Naive B cell (primary cell): ENCODE data around the gene MZT2B. TPM values are rescaled to one million over a fixed set of nuclear protein-coding genes. Genes with fewer than 3 reads are reported as not detected.
"Not testable (repeated sequence)": the region's sequence is repeated elsewhere in the genome, so short reads cannot be mapped to it uniquely, and the experiment has no call there.

Source experiments
- ATAC-seq, 2 donors: fragments of 150-1000 bp; cut with Tn5 transposase; 2 replicates each; pipeline ENCODE4 v1.10.0; 2021; ENCODE audit warnings: low read depth in 2 of 2, mild to moderate bottlenecking in 2 of 2, moderate library complexity in 2 of 2
- DNase-seq: peaks from one replicate; pipeline ENCODE4 v3.0.0; 2022
- H3K27ac Mint-ChIP-seq, 6 donors: one replicate each; pipeline ENCODE4 v1.8.0; 2020 to 2022; ENCODE audit warnings: mild to moderate bottlenecking in 6 of 6, mixed read lengths in 6 of 6, moderate library complexity in 5 of 6, inconsistent platforms in 2 of 6
- H3K27me3 Mint-ChIP-seq, 3 donors: one replicate each; pipeline ENCODE4 v1.8.0; 2021 to 2022; ENCODE audit warnings: mixed read lengths in 3 of 3, mild to moderate bottlenecking in 1 of 3
- H3K36me3 Mint-ChIP-seq, 2 donors: one replicate each; pipeline ENCODE4 v1.8.0; 2020 to 2022; ENCODE audit warnings: mixed read lengths in 2 of 2, inconsistent platforms in 1 of 2, mild to moderate bottlenecking in 1 of 2
- H3K4me1 Mint-ChIP-seq, 3 donors: one replicate each; pipeline ENCODE4 v1.8.0; 2020 to 2022; ENCODE audit warnings: mixed read lengths in 3 of 3, inconsistent platforms in 1 of 3, mild to moderate bottlenecking in 1 of 3, moderate library complexity in 1 of 3
- H3K4me3 Mint-ChIP-seq, 8 donors: one replicate each; pipeline ENCODE4 v1.8.0; 2020 to 2022; ENCODE audit warnings: mild to moderate bottlenecking in 8 of 8, mixed read lengths in 8 of 8, moderate library complexity in 8 of 8, inconsistent platforms in 2 of 8
- H3K9me3 Mint-ChIP-seq, 7 donors: one replicate each; pipeline ENCODE4 v1.8.0; 2020 to 2022; ENCODE audit warnings: mixed read lengths in 7 of 7, mild to moderate bottlenecking in 5 of 7, inconsistent platforms in 2 of 7, moderate library complexity in 1 of 7
- polyA plus RNA-seq, 6 donors: library from polyadenylated mRNA; unstranded; fragments of 300-500 nt; fragmentation: Illumina TruSeq; gene quantifications; one replicate each; pipeline ENCODE4 v1.2.3, GENCODE V29; 2021; ENCODE audit warnings: low read depth in 6 of 6

Gene MZT2B
- polyA plus RNA-seq, 6 donors from 2014 or later, result 118 to 165 (median 141) TPM

GRCh38 chr2:130143266-130144039 lies 38.6 kb upstream of the MZT2B start:
- Mint-ChIP-seq H3K4me1 (peaks cover 4 to 14% (median 12%) of the 10 kb centered on the region in 3 donors), H3K27ac (peak overlapping the region in 1 of 6 donors; percentile 74), H3K4me3 (peak overlapping the region; percentile 64 to 86 (median 76)), H3K27me3 (peaks cover 6 to 31% (median 22%) of the 10 kb centered on the region in 3 donors)
- H3K36me3 Mint-ChIP-seq, DNase-seq, ATAC-seq, H3K9me3 Mint-ChIP-seq: not testable (repeated sequence)

GRCh38 chr2:130145006-130145414 lies 37.1 kb upstream of the MZT2B start, which contains the start of gene CCDC74B:
Gene CCDC74B, minus strand, starts transcription at chr2:130145112. Its CDS starts 116 bp downstream, at chr2:130144996.
- H3K4me3 Mint-ChIP-seq, result peak within 1 kb of the TSS; percentile 80 to 87 (median 84)
- DNase-seq, result peak; percentile 60
- peaks cover 4 to 14% (median 12%) of the 10 kb centered on the region in 3 donors for H3K4me1 Mint-ChIP-seq
- H3K27me3 Mint-ChIP-seq, result peaks cover 6 to 31% (median 22%) of the 10 kb centered on the region in 3 donors
- H3K9me3 Mint-ChIP-seq, H3K36me3 Mint-ChIP-seq: not testable (repeated sequence)
- peak; percentile 90 to 92 for ATAC-seq
- peak within 1 kb of the TSS in 4 of 6 donors; percentile 1 to 85 (median 66) for H3K27ac Mint-ChIP-seq

GRCh38 chr2:130148515-130148914 lies 33.5 kb upstream of the MZT2B start:
- not testable (repeated sequence) for H3K36me3 Mint-ChIP-seq, H3K4me3 Mint-ChIP-seq, DNase-seq, H3K9me3 Mint-ChIP-seq, ATAC-seq, H3K4me1 Mint-ChIP-seq
- H3K27ac Mint-ChIP-seq, result peak overlapping the region in 1 of 6 donors; percentile 49
- peaks cover 6 to 23% (median 13%) of the 10 kb centered on the region in 3 donors for H3K27me3 Mint-ChIP-seq

GRCh38 chr2:130150181-130151144 lies 31.6 kb upstream of the MZT2B start:
- ATAC-seq (no peak), DNase-seq (no peak)
- H3K27ac Mint-ChIP-seq, result peak overlapping the region in 3 of 6 donors; percentile 49 to 92 (median 82)
- H3K9me3 Mint-ChIP-seq, result no peaks in the 10 kb centered on the region
- peaks cover 6 to 10% (median 9%) of the 10 kb centered on the region in 3 donors for H3K27me3 Mint-ChIP-seq
- no peak overlapping the region for H3K4me3 Mint-ChIP-seq
- H3K36me3 Mint-ChIP-seq, result peaks cover 0 to 6% of the 10 kb centered on the region in 2 donors
- H3K4me1 Mint-ChIP-seq, result peaks cover 0 to 4% (median 0%) of the 10 kb centered on the region in 3 donors

GRCh38 chr2:130151145-130151512 lies 30.9 kb upstream of the MZT2B start:
- H3K4me1 Mint-ChIP-seq, ATAC-seq, DNase-seq: not testable (repeated sequence)

GRCh38 chr2:130152136-130152815 lies 29.8 kb upstream of the MZT2B start:
- DNase-seq, ATAC-seq, H3K27ac Mint-ChIP-seq, H3K36me3 Mint-ChIP-seq, H3K4me3 Mint-ChIP-seq, H3K27me3 Mint-ChIP-seq, H3K9me3 Mint-ChIP-seq: not testable (repeated sequence)
- peaks cover 4 to 12% (median 8%) of the 10 kb centered on the region in 3 donors for H3K4me1 Mint-ChIP-seq

More at GRCh38 chr2:130151145-130151512, 30.9 kb upstream of the MZT2B start:
- not testable (repeated sequence) for H3K36me3 Mint-ChIP-seq, H3K27ac Mint-ChIP-seq, H3K4me3 Mint-ChIP-seq, H3K9me3 Mint-ChIP-seq, H3K27me3 Mint-ChIP-seq

GRCh38 chr2:130152816-130153595 lies 29.1 kb upstream of the MZT2B start:
- peaks cover 0 to 7% of the 10 kb centered on the region in 2 donors for H3K36me3 Mint-ChIP-seq
- H3K9me3 Mint-ChIP-seq, result no peaks in the 10 kb centered on the region
- H3K27ac Mint-ChIP-seq, result peak overlapping the region in 1 of 6 donors; percentile 62
- no peak for ATAC-seq
- H3K4me1 Mint-ChIP-seq, result peaks cover 11 to 19% (median 16%) of the 10 kb centered on the region in 3 donors
- H3K27me3 Mint-ChIP-seq, result no peaks in the 10 kb centered on the region
- DNase-seq, result no peak
- no peak overlapping the region for H3K4me3 Mint-ChIP-seq

- H3K27ac Mint-ChIP-seq, result peak overlapping the region in 1 of 6 donors; percentile 69
- not testable (repeated sequence) for ATAC-seq
Observed at GRCh38 chr2:130153721-130154422, 28.2 kb upstream of the MZT2B start.

GRCh38 chr2:130154423-130154770 lies 27.7 kb upstream of the MZT2B start:
- H3K4me3 Mint-ChIP-seq, H3K36me3 Mint-ChIP-seq, DNase-seq, H3K9me3 Mint-ChIP-seq, ATAC-seq, H3K27me3 Mint-ChIP-seq: not testable (repeated sequence)
- H3K27ac Mint-ChIP-seq, result peak overlapping the region in 2 of 6 donors; percentile 32 to 75
- peaks cover 17 to 31% (median 25%) of the 10 kb centered on the region in 3 donors for H3K4me1 Mint-ChIP-seq

More at GRCh38 chr2:130153721-130154422, 28.2 kb upstream of the MZT2B start:
- peaks cover 17 to 28% (median 24%) of the 10 kb centered on the region in 3 donors for H3K4me1 Mint-ChIP-seq
- H3K9me3 Mint-ChIP-seq, DNase-seq, H3K36me3 Mint-ChIP-seq, H3K27me3 Mint-ChIP-seq, H3K4me3 Mint-ChIP-seq: not testable (repeated sequence)

GRCh38 chr2:130154773-130155765 lies 27.0 kb upstream of the MZT2B start:
- Mint-ChIP-seq H3K9me3 (no peaks in the 10 kb centered on the region), H3K36me3 (peaks cover 0 to 7% of the 10 kb centered on the region in 2 donors), H3K27ac (peak overlapping the region in 5 of 6 donors; percentile 56 to 95 (median 74))

More at GRCh38 chr2:130154773-130155765, 27.0 kb upstream of the MZT2B start:
- Mint-ChIP-seq H3K4me1 (peaks cover 18 to 33% (median 25%) of the 10 kb centered on the region in 3 donors), H3K27me3 (no peaks in the 10 kb centered on the region), H3K4me3 (no peak overlapping the region)
- no peak for ATAC-seq
- DNase-seq, result no peak
